GM18526 (cell line): Measurements from ENCODE around the gene C15orf40.

Experiments
- POLR2A ChIP-seq: IDR thresholded peaks from 3 replicates; pipeline ENCODE4 v1.6.1; 2011; ENCODE audit not compliant: insufficient read length; ENCODE audit errors: extremely low read depth

Gene C15orf40

DNA sequence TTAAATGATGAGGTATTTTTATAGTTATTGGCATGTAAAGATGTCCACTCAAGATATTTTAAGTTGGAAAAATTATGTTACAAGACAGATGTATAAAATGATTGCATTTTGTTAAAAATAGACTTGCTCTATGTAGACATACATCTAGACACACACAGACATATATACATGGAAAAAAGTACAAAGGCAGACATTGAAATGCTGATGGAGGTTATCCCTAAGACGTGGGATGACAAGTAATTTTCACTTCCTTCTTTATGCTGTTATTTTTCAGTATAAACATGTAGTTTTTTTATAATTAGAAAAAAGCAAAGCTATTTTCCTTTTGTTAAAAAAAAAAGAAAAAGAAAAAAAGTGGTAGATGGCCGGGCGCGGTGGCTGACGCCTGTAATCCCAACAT, 66.1 kb downstream of the C15orf40 start:
- no peak for TF ChIP-seq POLR2A

DNA sequence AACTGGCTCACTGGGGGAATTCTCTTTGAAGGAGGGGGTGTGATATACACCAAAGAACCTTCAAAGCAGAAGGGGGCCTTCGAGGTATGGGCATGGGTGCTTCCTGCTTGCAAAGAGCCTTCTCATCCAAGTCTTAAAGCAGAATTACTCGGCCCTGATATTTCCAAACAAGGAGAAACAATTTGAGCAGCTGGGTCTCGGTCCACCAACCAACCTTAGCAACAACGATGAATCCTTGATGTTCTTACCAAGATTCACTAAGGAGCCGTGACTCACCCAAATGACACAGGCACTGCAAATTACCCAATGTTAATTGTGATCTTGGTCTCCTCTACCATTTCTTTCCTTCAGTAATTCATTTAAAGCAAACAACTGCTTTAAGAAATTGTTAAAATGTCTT, 66.6 kb downstream of the C15orf40 start:
- no peak for TF ChIP-seq POLR2A

DNA sequence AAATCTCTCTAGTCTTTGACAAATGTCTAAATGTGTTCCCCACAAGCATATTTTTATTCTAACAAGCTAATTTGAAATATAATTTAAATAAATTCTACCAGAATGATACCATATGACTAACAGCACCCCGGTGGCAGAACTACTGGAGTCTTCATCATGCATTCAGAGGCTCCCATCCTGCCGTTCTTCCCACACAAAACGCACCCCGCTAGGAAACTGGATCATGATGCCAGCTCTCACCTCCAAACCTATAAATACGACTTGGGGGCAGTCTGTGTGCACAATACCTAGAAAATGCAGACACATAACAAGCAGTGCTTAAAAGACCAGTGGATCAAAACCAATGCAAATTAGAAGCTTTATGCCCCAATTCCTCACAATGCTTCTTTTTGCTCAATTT, 67.4 kb downstream of the C15orf40 start:
- TF ChIP-seq POLR2A, result no peak

DNA sequence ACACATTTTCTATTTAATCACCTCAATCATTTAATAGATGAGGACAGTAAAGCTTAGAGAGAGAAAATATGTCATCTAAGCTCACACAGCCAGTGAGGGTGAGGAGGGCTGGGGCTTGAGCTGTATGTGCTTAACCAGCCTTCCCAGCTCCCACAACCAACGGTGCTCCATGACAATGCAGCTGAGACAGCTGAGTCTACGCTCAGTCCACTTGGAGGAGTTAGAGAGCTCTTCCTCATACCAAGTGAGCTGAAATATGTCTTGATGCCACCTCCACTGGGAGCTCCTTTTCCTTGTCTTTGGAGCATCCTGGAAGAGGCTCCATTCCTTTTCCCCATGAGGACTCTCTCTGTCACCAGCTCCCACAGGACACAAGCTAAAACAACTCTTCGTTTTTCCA, 68.3 kb downstream of the C15orf40 start:
- no peak for TF ChIP-seq POLR2A

DNA sequence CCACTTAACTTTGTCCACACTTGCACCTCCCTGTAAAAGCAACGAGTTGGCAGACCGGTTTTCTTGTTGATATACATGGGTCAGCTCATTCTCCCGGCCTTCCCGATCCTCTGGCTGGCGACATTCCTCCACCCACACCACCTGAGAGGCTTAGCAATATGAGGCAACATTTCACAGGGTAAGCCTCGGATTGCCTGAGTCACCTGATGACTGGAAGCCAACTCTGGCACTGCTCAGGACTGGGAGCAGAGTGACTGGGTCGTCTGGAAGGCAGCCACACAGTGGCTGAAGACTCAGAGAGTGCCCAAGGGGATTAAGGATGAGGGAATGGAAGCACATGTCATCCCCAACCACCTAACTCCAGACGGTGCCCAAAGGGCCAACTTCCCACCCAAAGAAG, 68.7 kb downstream of the C15orf40 start:
- no peak for TF ChIP-seq POLR2A
